GM12892 (cell line): Measurements from ENCODE around the gene ZNF426.

Experiments
- POLR2A ChIP-seq: IDR thresholded peaks from 2 replicates; pipeline ENCODE4 v1.6.1; 2011; ENCODE audit warnings: low read depth, low read length, control low read depth
- POLR2AphosphoS5 ChIP-seq: IDR thresholded peaks from 2 replicates; pipeline ENCODE4 v1.6.1; 2011; ENCODE audit warnings: low read depth, low read length, control low read depth
- TAF1 ChIP-seq: IDR thresholded peaks from 2 replicates; pipeline ENCODE4 v1.6.1; 2011; ENCODE audit warnings: low read depth, mild to moderate bottlenecking, control low read depth, low read length, borderline replicate concordance

DNA sequence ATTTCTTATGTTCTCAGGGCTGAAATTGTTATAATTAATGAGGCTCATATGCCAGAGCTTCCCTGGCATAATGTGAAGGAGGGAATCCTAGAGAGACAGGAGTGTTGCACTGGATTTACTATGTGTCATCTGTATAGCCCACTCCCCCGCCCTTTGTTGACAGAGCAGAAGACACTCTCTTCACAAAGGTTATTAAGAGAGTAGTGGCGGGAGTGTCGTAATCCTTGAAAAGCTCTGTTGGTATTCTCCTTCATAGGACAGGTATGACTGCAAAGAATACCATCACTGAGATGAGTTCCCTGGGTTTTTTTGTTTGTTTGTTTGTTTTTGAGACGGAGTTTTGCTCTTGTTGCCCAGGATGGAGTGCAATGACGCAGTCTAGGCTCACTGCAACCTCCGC is 31.8 kb upstream of the ZNF426 start:
- TF ChIP-seq POLR2AphosphoS5 (no peak), TAF1 (no peak), POLR2A (no peak)
